DND-41 (cell line): ENCODE data around the gene SMARCB1.

ENCODE experiments used
- CTCF ChIP-seq: IDR thresholded peaks from 2 replicates; pipeline ENCODE4 v1.5.1; 2012; ENCODE audit warnings: borderline replicate concordance, low read length, moderate library complexity, mild to moderate bottlenecking; ENCODE audit not compliant: poor library complexity, severe bottlenecking; ENCODE audit errors: extremely low read depth
- EZH2 ChIP-seq: IDR thresholded peaks from 3 replicates; pipeline ENCODE4 v1.6.1; 2012; ENCODE audit warnings: borderline replicate concordance, low read depth, mild to moderate bottlenecking, moderate library complexity, low read length, inconsistent platforms; ENCODE audit not compliant: severe bottlenecking

- no peak for TF ChIP-seq CTCF
- TF ChIP-seq EZH2 = no peak
Observed at GRCh38 chr22:23828800-23829680, 42.3 kb downstream of the SMARCB1 start.
